K562 (cell line): ENCODE data around the gene LSS. TPM values are rescaled to one million over a fixed set of nuclear protein-coding genes. Genes with fewer than 3 reads are reported as not detected.

ENCODE experiments used
- ATAC-seq: fragments of 200-7000 bp; cut with Tn5 transposase; 3 replicates; pipeline ENCODE4 v1.9.1; 2020; ENCODE audit warnings: moderate library complexity
- BruUV-seq: library from RNA; stranded (reverse); fragments of 400-500 nt; replicated peaks from 2 replicates; lab custom pipeline; 2021; lab: Mats Ljungman, UMichigan
- CTCF ChIA-PET: fragments of 300-600 bp; formaldehyde crosslinking; extraction: SDS; loops from one replicate; lab custom pipeline; 2021; ENCODE audit warnings: low intra/inter-chr PET ratio; lab: Yijun Ruan, JAX
- POLR2A ChIA-PET: fragments of 300-600, 350-650 bp; sonication (Branson Sonifier 250); formaldehyde crosslinking; extraction: SDS; loops from one replicate; lab custom pipeline; 2021; ENCODE audit warnings: antibody characterized with exemption, inconsistent platforms; lab: Yijun Ruan, JAX
- DNase-seq, 4 experiments: peaks; one replicate each; pipeline versions ENCODE4 v3.0.0 to v3.0.0-alpha.2; 2011 to 2018; ENCODE audit warnings: low spot score in 3 of 4, mixed read lengths in 3 of 4; ENCODE audit errors: extremely low read depth in 1 of 4
- FAIRE-seq: peaks from 2 replicates; lab custom pipeline; 2011; peaks lifted over from hg19 to GRCh38; lab: Jason Lieb, UNC
- H2AFZ ChIP-seq: 2 replicates; pipeline ENCODE4 v1.6.0; 2011; ENCODE audit warnings: low read depth, low read length, control low read depth, inconsistent platforms
- H3K27ac ChIP-seq: fragments of 200-600 bp; 3 replicates; pipeline ENCODE4 v1.8.0; 2011; ENCODE audit warnings: low read depth, mild to moderate bottlenecking, control low read depth, inconsistent platforms, low read length, moderate library complexity, mixed read lengths; ENCODE audit errors: extremely low read depth
- H3K27me3 ChIP-seq, 2 experiments: fragments of 300-600 bp in 1 of 2; 2 replicates in 1 of 2; 3 replicates in 1 of 2; pipeline versions ENCODE4 v1.6.0 to v1.8.0; 2011; ENCODE audit warnings: inconsistent platforms in 2 of 2, low read length in 2 of 2, mild to moderate bottlenecking in 1 of 2, mixed read lengths in 1 of 2, moderate library complexity in 1 of 2; ENCODE audit not compliant: control insufficient read depth in 2 of 2, insufficient read depth in 2 of 2
- H3K36me3 ChIP-seq: fragments of 300-600 bp; 3 replicates; pipeline ENCODE4 v1.8.0; 2011; ENCODE audit warnings: mild to moderate bottlenecking, low read length, inconsistent platforms; ENCODE audit not compliant: control insufficient read depth, insufficient read depth
- H3K4me1 ChIP-seq, 2 experiments: fragments of 200-600 bp in 1 of 2; replicated peaks in 1 of 2; 2 replicates in 1 of 2; 3 replicates in 1 of 2; pipeline versions ENCODE4 v1.5.1 to v1.8.0; 2011; ENCODE audit warnings: inconsistent platforms in 2 of 2, low read length in 2 of 2, mild to moderate bottlenecking in 1 of 2, mixed read lengths in 1 of 2, moderate library complexity in 1 of 2; ENCODE audit not compliant: control insufficient read depth in 2 of 2, insufficient read depth in 2 of 2
- H3K4me2 ChIP-seq: 2 replicates; pipeline ENCODE4 v1.6.1; 2011; ENCODE audit warnings: low read length, control low read depth, inconsistent platforms, mixed read lengths; ENCODE audit not compliant: insufficient read depth
- H3K4me3 ChIP-seq: fragments of 200-600 bp; sonication (generic), shearing (Covaris generic); 2 replicates; pipeline ENCODE4 v1.5.1; 2016; ENCODE audit warnings: control low read depth, inconsistent platforms
- H3K79me2 ChIP-seq: fragments of 200-600 bp; 3 replicates; pipeline ENCODE4 v1.8.0; 2011; ENCODE audit warnings: low read length, inconsistent platforms; ENCODE audit not compliant: control insufficient read depth, insufficient read depth
- H3K9ac ChIP-seq, 2 experiments: 2 replicates each; pipeline versions ENCODE4 v1.6.0 to v1.6.1; 2011; ENCODE audit warnings: low read depth in 2 of 2, low read length in 2 of 2, control low read depth in 1 of 2, inconsistent platforms in 1 of 2, mild to moderate bottlenecking in 1 of 2, mixed read lengths in 1 of 2; ENCODE audit not compliant: insufficient read depth in 1 of 2
- H3K9me1 ChIP-seq: one replicate; pipeline ENCODE4 v1.6.0; 2011; ENCODE audit warnings: inconsistent platforms, mild to moderate bottlenecking, low read length, moderate library complexity; ENCODE audit not compliant: control insufficient read depth, insufficient read depth
- H3K9me3 ChIP-seq: replicated peaks from 2 replicates; pipeline ENCODE4 v1.5.1; 2011; ENCODE audit warnings: low read depth, low read length, inconsistent platforms; ENCODE audit not compliant: control insufficient read depth, insufficient read depth
- H4K20me1 ChIP-seq: replicated peaks from 2 replicates; pipeline ENCODE4 v1.6.1; 2011; ENCODE audit warnings: low read length, inconsistent platforms, mixed read lengths; ENCODE audit not compliant: control insufficient read depth, insufficient read depth
- ETS2 ChIP-seq: IDR thresholded peaks from 2 replicates; pipeline ENCODE4 v1.6.1; 2016; ENCODE audit warnings: borderline replicate concordance, missing genetic modification characterization, mild to moderate bottlenecking, moderate library complexity, missing compliant biosample characterization; ENCODE audit not compliant: poor library complexity, severe bottlenecking
- KLF6 ChIP-seq: fragments of 250-450 bp; sonication (Bioruptor Pico); IDR thresholded peaks from 2 replicates; pipeline ENCODE4 v1.4.0; 2020; ENCODE audit warnings: mild to moderate bottlenecking, moderate library complexity, borderline replicate concordance
- WGBS: fragments of 100-300 bp; shearing (Covaris generic); methylation state at CpG from one replicate; pipeline ENCODE4 v1.1.6; 2016; ENCODE audit warnings: low coverage, mixed read lengths; ENCODE audit not compliant: insufficient coverage; ENCODE audit errors: missing lambda C conversion rate; 5-methylcytosine and 5-hydroxymethylcytosine counted together
- in situ Hi-C: fragments of 300-500 bp; cut with MboI; formaldehyde crosslinking; loops from 4 replicates; pipeline ENCODE4 v1.15.0; 2018; ENCODE audit warnings: inconsistent platforms, mixed read lengths
- intact Hi-C: fragments of 100-400 bp; cut with micrococcal nuclease; formaldehyde crosslinking; loops from 2 replicates; pipeline ENCODE4 v1.14.2; 2022
- polyA plus RNA-seq, 8 experiments: library from polyadenylated mRNA; depleted of rRNA in 4 of 8; stranded (reverse) in 5 of 8; unstranded in 3 of 8; fragments of >200 nt; fragmentation: Nextera tagmentation in 2 of 8; fragmentation: Illumina TruSeq in 1 of 8; extraction: Ambion mirVana in 2 of 8; extraction: Trizol in 1 of 8; gene quantifications; 2 replicates each; pipeline versions ENCODE4 v1.2.1 to v1.2.3, GENCODE V29; 2011 to 2014; ENCODE audit warnings: inconsistent platforms in 1 of 8, missing spikeins in 1 of 8
- total RNA-seq, 7 experiments: library from RNA; depleted of rRNA in 6 of 7; stranded (reverse); fragments of >200 nt in 6 of 7; fragmentation: Illumina TruSeq in 2 of 7; extraction: Trizol in 2 of 7; gene quantifications; 2 replicates each; pipeline versions ENCODE4 v1.2.1 to v1.2.3, GENCODE V29; 2011 to 2021; ENCODE audit warnings: low replicate concordance in 1 of 7
- TF ChIP-seq, protein P1 (sequence below): fragments of 450-650 bp; formaldehyde crosslinking; IDR thresholded peaks from 2 replicates; pipeline ENCODE4 v1.4.0; 2020; ENCODE audit warnings: mild to moderate bottlenecking, moderate library complexity

LSS gene
- total and polyA plus RNA-seq, 9 of the 15 experiments (the other 6 are each of a cell fraction or from before 2014, with no cell fraction given): 2.2 to 89.5 (median 37.4) TPM

DNA sequence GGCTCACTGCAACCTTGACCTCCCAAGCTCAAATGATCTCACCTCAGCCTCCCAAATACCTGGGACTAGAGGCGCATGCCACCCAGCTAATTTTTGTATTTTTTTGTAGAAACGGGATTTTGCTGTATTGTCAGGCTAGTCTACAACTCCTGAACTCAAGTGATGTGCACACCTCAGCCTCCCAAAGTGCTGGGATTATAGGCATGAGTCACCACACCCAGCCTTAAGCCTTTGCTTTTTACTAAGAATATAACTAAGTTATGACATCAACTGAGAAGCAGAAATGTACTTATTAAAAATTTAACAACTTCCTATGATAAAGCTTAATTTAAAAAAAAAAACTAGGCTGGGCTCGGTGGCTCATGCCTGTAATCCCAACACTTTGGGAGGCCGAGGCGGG lies 8.9 kb upstream of the LSS start:
- Histone ChIP-seq H3K4me2 (no peak overlapping the region), H4K20me1 (no peaks in the 10 kb centered on the region), H3K27me3 (no peaks in the 10 kb centered on the region), H3K79me2 (peaks cover 22% of the 10 kb centered on the region)
- intact Hi-C loops (no loop called here), in situ Hi-C loops (no loop called here)
- ATAC-seq (no peak), DNase-seq (no peak)
- CTCF ChIA-PET: no interaction called here
- TF ChIP-seq, protein P1, sequence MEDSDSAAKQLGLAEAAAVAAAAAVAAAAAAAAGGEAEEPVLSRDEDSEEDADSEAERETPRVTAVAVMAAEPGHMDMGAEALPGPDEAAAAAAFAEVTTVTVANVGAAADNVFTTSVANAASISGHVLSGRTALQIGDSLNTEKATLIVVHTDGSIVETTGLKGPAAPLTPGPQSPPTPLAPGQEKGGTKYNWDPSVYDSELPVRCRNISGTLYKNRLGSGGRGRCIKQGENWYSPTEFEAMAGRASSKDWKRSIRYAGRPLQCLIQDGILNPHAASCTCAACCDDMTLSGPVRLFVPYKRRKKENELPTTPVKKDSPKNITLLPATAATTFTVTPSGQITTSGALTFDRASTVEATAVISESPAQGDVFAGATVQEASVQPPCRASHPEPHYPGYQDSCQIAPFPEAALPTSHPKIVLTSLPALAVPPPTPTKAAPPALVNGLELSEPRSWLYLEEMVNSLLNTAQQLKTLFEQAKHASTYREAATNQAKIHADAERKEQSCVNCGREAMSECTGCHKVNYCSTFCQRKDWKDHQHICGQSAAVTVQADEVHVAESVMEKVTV (CRISPR knock-in tag): no peak
- TF ChIP-seq KLF6 (CRISPR knock-in tag) (no peak), ETS2 (no peak)
- TF ChIP-seq, all 486 proteins: peak for 0
- H2AFZ ChIP-seq: no peak overlapping the region
- H3K27ac ChIP-seq: no peak overlapping the region
- no peaks in the 10 kb centered on the region for H3K9me3 ChIP-seq
- H3K36me3 ChIP-seq: peaks cover 91% of the 10 kb centered on the region
- H3K4me1 ChIP-seq: no peaks in the 10 kb centered on the region
- no peak overlapping the region for H3K4me3 ChIP-seq
- H3K9me1 ChIP-seq: no peaks in the 10 kb centered on the region
- H3K9ac ChIP-seq: no peak overlapping the region
- 81% methylated on average over 4 of the region's 5 CpGs for WGBS
- BruUV-seq: no TSS peak
- POLR2A ChIA-PET: interaction anchor here (1.2 to 1.5 kb wide), 2 partner anchors 8 to 16 kb away, joined by 3 to 10 read pairs; no protein-coding TSS in a partner anchor
- no peak for FAIRE-seq
